ENCODE data around the gene TNFRSF1A. TPM values are rescaled to one million over a fixed set of nuclear protein-coding genes. Genes with fewer than 3 reads are reported as not detected.

The TNFRSF1A gene
- total and polyA plus RNA-seq, 2 of the 13 experiments (the other 11 are each of a cell fraction or from before 2014, with no cell fraction given): 41.5 to 61.2 TPM

GRCh38 chr12:6294156-6295093 is 47.5 kb downstream of the TNFRSF1A start (continued):
- TF ChIP-seq THAP9 (CRISPR knock-in tag; IDR thresholded peaks at IDR 0.05; ENCODE audit: borderline replicate concordance) (no peak), YY1 (IDR thresholded peaks at IDR 0.05; ENCODE audit: insufficient read depth, insufficient replicate concordance, low read depth, low read length) (no peak), NFRKB (IDR thresholded peaks at IDR 0.05) (no peak), ZSCAN31 (CRISPR knock-in tag; IDR thresholded peaks at IDR 0.05; ENCODE audit: low read depth) (no peak), NFIC (IDR thresholded peaks at IDR 0.05; ENCODE audit: low read length) (peak; percentile 68; the same call in 1 of the 2 replicates), FUBP1 (CRISPR knock-in tag; IDR thresholded peaks at IDR 0.05; ENCODE audit: borderline replicate concordance) (no peak), HDAC2 (CRISPR knock-in tag; IDR thresholded peaks at IDR 0.05) (peak; percentile 38; the same call in 1 of the 2 replicates), ADNP (CRISPR knock-in tag; IDR thresholded peaks at IDR 0.05) (no peak), ZFP82 (CRISPR knock-in tag; IDR thresholded peaks at IDR 0.05; ENCODE audit: borderline replicate concordance) (no peak), ZNF569 (CRISPR knock-in tag; IDR thresholded peaks at IDR 0.05; ENCODE audit: borderline replicate concordance) (no peak), TAF1 (CRISPR knock-in tag; IDR thresholded peaks at IDR 0.05) (no peak; the same call in 1 of the 2 replicates), NR2F2 (IDR thresholded peaks at IDR 0.05; ENCODE audit: borderline replicate concordance, low read depth) (peak; percentile 20; the same call in 1 of the 2 replicates), ZSCAN5A (CRISPR knock-in tag; IDR thresholded peaks at IDR 0.05; ENCODE audit: borderline replicate concordance) (peak; percentile 50; the same call in 1 of the 2 replicates), DMAP1 (CRISPR knock-in tag; IDR thresholded peaks at IDR 0.05) (no peak), ZNF646 (CRISPR knock-in tag; IDR thresholded peaks at IDR 0.05) (no peak), ZNF274 (CRISPR knock-in tag; IDR thresholded peaks at IDR 0.05) (no peak)
